Glomerular visceral epithelial cell (primary cell): ENCODE results near the gene CHAC1.

Source experiments
- DNase-seq: peaks from one replicate; pipeline ENCODE4 v3.0.0-alpha.2; 2016; ENCODE audit errors: extremely low spot score

Gene CHAC1

GRCh38 chr15:40923551-40923950, 29.7 kb upstream of the CHAC1 start:
- DNase-seq = no peak

- no peak for DNase-seq
These were observed 27.8 kb upstream of the CHAC1 start for GRCh38 chr15:40925495-40925862.

DNA sequence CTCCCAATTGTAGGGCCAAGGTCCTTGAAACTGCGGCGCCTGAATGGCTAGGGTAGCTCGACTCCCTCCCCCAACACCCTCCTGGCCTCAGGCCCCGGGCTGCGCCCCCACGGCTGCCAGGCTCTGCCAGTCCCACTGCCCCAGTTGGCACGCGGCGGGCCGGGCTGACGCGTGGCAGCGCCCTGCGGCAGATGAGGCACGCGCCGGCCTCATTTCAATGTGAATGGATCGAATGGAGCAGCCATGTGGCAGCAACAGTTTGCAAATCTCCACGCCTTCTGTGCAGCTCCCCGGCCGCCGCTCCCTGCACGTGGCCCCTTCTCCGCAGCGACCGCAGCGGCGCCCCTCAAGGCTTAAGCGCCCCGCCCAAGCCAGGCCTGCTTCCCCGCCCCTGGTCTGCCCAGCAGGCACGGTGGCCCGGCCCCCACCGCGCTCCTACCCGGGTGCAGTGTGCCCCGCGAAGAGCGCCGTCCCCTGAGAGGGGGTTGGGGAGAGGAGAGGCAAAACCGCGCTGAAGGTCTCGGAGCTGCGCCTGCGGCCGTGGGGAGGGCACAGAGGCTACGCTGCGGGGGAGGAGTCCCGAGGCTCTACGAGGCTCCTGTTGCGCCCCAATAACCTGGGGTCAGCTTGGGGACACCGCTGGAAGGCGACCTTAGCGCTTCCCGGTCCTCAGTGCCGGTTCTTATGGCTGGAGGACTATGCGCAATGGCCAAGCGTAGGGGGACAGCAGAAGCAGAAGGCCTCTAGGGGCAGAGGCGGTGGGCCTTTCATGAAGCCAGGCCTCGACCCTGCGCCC, 27.2 kb upstream of the CHAC1 start:
- no peak for DNase-seq

- DNase-seq = no peak
These were observed 26.4 kb upstream of the CHAC1 start for GRCh38 chr15:40926659-40927494.

- no peak for DNase-seq
These were observed 25.8 kb upstream of the CHAC1 start for GRCh38 chr15:40927495-40927872.

DNA sequence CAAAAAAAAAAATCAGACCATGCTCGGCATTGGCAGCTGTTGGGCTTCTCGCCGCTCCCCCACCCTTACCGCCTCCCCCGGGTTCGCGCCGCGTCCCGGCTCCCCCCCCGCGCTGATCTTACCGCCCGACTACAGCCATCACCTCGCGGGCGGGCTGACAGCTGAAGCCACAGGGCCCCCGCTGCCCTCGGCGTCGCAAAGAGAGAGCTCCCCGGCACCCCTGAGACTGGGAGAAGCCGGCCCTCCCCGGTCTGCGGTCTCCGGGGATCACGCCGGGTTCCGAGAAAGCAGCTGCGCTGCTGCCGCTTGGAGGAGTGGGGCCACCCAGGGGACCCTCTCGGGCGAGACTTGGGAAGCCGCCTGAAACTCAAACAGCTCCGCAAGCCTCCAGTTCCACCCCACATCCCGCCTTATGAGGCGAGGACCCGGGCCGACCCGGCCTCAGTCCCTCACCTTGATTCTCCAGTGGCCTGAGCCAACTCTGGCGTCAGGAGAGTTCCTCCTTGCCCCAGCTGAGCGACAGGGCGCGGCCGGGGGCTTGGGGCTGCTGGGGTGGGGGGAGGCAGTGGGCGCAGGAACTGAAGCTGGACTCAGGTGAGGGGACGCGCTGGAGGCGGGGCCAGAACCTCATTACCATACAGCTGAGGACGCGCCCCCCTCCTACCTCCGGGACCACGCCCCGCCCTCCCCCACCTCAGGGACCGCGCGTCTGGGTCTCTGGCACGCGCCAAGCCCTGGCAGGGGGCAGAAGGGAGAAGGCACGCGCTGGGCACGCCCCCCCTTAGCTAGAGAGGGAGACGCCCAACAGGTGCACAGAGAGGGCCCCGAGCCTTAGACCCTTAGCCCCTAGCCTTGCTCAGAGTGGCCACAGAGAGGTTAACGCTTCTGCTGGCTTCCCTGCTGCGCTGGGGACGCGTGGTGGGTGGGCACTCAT, 25.1 kb upstream of the CHAC1 start:
- no peak for DNase-seq

DNA sequence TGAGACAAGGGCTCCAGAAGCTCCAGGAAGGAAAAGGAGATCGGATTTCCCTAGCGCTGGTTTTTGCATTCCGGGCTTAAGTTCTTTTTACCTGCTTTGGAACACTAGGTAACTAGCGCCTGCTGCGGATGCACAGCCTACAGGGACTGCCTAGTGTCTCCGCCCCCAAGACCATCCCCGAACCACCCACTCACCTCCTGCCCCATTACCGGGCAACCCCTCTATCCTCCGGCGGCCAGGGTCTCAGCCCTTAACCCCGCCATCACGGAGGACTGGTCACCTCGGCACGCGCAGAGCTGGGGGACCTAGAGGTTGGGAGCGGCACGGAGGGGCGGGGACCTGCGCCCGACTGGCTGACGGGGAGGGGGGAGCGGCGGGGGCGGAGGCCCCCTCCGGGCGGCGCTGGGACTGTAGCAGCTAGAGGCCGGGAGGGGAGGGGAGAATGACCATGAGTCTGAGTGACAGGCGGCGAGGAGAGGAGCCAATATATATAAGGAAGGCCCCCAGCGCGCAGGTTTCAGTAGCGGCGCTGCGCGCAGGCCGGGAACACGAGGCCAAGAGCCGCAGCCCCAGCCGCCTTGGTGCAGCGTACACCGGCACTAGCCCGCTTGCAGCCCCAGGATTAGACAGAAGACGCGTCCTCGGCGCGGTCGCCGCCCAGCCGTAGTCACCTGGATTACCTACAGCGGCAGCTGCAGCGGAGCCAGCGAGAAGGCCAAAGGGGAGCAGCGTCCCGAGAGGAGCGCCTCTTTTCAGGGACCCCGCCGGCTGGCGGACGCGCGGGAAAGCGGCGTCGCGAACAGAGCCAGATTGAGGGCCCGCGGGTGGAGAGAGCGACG, 24.2 kb upstream of the CHAC1 start, which contains the start of gene DLL4:
Gene DLL4, plus strand, starts transcription at position 520 of the 839 bp plus-strand sequence. CDS start 329 bp downstream, outside the sequence.
- peak; percentile 58 for DNase-seq

DNA sequence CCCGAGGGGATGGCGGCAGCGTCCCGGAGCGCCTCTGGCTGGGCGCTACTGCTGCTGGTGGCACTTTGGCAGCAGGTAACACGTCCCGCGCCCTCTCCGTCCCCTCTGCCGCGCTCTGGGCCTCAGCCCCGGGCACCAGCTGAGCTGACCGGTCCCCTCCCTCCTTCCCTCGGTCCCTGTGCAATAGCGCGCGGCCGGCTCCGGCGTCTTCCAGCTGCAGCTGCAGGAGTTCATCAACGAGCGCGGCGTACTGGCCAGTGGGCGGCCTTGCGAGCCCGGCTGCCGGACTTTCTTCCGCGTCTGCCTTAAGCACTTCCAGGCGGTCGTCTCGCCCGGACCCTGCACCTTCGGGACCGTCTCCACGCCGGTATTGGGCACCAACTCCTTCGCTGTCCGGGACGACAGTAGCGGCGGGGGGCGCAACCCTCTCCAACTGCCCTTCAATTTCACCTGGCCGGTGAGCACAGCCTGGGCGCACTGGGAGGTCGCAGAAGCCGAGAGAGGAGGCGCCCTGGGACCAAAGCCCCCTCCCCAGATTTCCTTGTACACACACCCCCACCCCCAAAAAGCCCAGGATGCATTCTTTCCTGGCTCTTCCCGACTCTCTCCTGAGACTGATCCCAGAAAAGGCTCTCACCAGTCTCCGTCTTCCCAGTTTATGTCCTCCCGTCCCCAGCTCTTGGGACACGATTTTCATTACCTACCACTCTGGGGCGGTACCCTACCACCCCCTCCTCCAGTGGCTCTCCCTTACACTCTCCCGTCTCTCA, 23.4 kb upstream of the CHAC1 start:
- DNase-seq = peak; percentile 51

GRCh38 chr15:40930430-40931299, 22.6 kb upstream of the CHAC1 start:
- peak; percentile 24 for DNase-seq

- no peak for DNase-seq
These were observed 21.8 kb upstream of the CHAC1 start for GRCh38 chr15:40931300-40932142.

- DNase-seq = no peak
These were observed 21.1 kb upstream of the CHAC1 start for GRCh38 chr15:40932156-40932555.

DNA sequence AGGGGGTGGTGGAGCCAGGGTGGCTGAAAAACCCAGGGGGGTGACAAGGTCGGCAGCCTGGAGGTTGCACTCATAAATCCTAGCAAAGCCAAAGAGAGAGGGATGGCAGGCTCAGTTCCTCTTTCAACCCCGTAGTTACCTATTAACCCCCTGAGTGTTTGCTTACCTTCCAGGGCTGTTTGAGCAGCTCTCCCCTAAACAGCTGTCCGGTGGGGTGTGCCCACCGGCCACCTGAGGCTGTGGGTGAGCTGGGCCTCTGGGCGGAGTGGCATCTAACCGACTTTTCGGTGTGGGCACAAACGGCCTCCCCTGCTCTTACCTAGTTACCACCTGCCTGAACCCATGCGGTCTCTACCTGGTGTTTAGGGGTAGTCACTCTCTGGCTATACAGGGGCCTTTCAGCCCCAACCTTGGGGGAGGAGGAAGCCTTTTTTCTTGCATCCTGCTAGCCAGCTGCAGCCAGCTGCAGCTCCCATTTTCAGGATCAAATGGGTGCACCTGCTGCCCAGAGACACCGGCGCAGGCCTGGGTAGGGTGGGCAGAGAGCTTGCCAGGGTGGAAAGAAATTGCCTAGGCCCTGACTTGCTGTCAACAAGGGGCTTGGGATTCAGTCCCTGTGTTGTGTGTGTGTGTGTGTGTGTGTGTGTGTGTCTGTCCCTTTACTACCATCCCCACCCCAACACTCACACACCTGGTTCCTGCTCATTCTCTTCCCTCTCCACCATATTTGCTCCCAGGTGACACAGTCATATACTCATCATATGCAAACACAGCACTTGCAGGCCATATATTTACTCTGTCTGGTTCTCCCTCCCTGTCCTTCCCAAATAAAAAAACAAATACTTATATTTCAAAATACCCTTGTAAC, 20.4 kb upstream of the CHAC1 start:
- DNase-seq = no peak

- no peak for DNase-seq
These were observed 19.8 kb upstream of the CHAC1 start for GRCh38 chr15:40933517-40933902.

DNA sequence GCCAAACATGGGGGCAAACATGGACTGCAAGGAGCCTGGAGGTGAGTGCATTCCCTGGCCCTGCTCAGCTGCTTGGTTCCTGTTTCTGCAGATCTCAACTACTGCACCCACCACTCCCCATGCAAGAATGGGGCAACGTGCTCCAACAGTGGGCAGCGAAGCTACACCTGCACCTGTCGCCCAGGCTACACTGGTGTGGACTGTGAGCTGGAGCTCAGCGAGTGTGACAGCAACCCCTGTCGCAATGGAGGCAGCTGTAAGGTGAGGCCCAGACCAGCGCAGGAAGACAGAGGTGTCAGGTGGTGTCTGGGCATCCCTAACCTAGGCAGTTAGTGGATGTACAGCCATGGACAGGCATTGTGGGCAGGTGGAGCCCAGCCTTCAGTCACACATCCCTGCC, 18.8 kb upstream of the CHAC1 start:
- no peak for DNase-seq

DNA sequence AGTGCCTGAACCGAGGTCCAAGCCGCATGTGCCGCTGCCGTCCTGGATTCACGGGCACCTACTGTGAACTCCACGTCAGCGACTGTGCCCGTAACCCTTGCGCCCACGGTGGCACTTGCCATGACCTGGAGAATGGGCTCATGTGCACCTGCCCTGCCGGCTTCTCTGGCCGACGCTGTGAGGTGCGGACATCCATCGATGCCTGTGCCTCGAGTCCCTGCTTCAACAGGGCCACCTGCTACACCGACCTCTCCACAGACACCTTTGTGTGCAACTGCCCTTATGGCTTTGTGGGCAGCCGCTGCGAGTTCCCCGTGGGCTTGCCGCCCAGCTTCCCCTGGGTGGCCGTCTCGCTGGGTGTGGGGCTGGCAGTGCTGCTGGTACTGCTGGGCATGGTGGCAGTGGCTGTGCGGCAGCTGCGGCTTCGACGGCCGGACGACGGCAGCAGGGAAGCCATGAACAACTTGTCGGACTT, 17.0 kb upstream of the CHAC1 start:
- no peak for DNase-seq

- DNase-seq = no peak
These were observed 16.3 kb upstream of the CHAC1 start for GRCh38 chr15:40936709-40937666.
